Hepatocyte (in vitro differentiated cells): Measurements from ENCODE around the gene COMMD6.

Experiments used
- EZH2 ChIP-seq: fragments of 200-600 bp; sonication (generic); IDR thresholded peaks from 2 replicates; pipeline ENCODE4 v1.6.1; 2016; ENCODE audit warnings: antibody characterized with exemption, mild to moderate bottlenecking, borderline replicate concordance
- TF ChIP-seq, protein P1 (sequence below): fragments of 200-600 bp; sonication (generic); IDR thresholded peaks from 2 replicates; pipeline ENCODE4 v1.5.1; 2016; ENCODE audit warnings: antibody characterized with exemption, mild to moderate bottlenecking; ENCODE audit not compliant: poor library complexity

DNA sequence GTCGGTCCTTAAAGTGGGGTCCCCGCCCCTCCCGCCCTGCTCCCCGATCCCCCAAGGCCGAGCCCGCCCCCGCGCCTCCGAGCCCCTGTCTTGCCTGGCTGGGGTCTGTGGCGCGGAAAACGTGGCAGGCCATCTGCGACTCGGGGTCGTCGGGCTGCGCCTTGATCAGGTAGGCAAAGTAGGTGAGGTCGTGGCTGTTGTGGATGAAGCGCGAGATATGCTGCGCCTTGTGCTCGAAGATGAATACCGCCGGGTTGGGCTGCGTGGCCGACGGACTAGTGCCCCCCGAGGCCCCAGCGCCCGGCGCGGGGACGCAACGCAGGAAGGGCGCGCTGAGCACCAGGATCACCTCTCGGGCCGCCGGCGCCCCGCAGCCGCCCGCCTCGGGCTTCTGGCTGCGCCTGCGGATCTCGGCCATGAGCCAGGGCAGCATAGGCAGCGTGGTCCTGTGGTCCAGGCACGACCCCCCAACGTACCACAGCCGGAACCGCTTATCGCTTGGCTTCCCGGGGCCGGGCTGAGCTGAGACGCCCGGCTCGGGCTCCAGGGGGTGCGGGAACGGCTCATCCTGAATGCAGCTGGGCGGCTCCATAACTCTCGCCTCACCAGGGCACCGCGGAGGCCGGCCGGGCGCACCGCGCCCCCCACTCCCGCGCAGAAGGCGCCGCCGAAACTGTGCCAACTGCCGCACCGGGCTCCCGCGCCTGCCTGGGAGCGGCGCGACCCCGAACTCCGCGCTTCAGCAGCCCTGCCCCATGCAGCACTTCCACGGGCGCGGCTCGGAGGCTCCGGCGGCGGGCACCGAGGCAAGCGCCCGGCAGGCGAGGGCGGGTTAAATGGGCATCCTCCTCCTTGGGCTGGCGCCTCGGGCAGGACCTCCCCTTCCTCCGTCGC, 56.2 kb downstream of the COMMD6 start:
- TF ChIP-seq, protein P1, sequence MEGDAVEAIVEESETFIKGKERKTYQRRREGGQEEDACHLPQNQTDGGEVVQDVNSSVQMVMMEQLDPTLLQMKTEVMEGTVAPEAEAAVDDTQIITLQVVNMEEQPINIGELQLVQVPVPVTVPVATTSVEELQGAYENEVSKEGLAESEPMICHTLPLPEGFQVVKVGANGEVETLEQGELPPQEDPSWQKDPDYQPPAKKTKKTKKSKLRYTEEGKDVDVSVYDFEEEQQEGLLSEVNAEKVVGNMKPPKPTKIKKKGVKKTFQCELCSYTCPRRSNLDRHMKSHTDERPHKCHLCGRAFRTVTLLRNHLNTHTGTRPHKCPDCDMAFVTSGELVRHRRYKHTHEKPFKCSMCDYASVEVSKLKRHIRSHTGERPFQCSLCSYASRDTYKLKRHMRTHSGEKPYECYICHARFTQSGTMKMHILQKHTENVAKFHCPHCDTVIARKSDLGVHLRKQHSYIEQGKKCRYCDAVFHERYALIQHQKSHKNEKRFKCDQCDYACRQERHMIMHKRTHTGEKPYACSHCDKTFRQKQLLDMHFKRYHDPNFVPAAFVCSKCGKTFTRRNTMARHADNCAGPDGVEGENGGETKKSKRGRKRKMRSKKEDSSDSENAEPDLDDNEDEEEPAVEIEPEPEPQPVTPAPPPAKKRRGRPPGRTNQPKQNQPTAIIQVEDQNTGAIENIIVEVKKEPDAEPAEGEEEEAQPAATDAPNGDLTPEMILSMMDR: no peak
- TF ChIP-seq EZH2: no peak
